Type B pancreatic cell (in vitro differentiated cells): ENCODE results near the gene MRPL9. TPM values are rescaled to one million over a fixed set of nuclear protein-coding genes. Genes with fewer than 3 reads are reported as not detected.

ENCODE experiments used
- DNase-seq: peaks from one replicate; pipeline ENCODE4 v3.0.0; 2021; ENCODE audit warnings: mixed read lengths; ENCODE audit not compliant: unreplicated experiment; ENCODE audit errors: extremely low spot score
- H3K27ac Mint-ChIP-seq: 2 replicates; pipeline ENCODE4 v1.8.0; 2021; ENCODE audit warnings: mild to moderate bottlenecking, mixed read lengths
- H3K27me3 Mint-ChIP-seq: 2 replicates; pipeline ENCODE4 v1.8.0; 2021; ENCODE audit warnings: mixed read lengths
- H3K36me3 Mint-ChIP-seq: 2 replicates; pipeline ENCODE4 v1.8.0; 2021; ENCODE audit warnings: mixed read lengths
- H3K4me1 Mint-ChIP-seq: one replicate; pipeline ENCODE4 v1.8.0; 2021; ENCODE audit warnings: mixed read lengths; ENCODE audit not compliant: unreplicated experiment
- H3K4me3 Mint-ChIP-seq: 2 replicates; pipeline ENCODE4 v1.8.0; 2021; ENCODE audit warnings: mild to moderate bottlenecking, mixed read lengths
- H3K9me3 Mint-ChIP-seq: 2 replicates; pipeline ENCODE4 v1.8.0; 2021; ENCODE audit warnings: mixed read lengths
- total RNA-seq: library from RNA; stranded (reverse); gene quantifications from 2 replicates; pipeline ENCODE4 v1.2.1, GENCODE V29; 2021; ENCODE audit warnings: low replicate concordance
- TF ChIP-seq, protein P1 (sequence below): fragments of 200-600 bp; sonication (generic); conservative IDR thresholded peaks from 2 replicates; pipeline ENCODE4 v1.5.0; 2021; ENCODE audit warnings: antibody characterized with exemption, mild to moderate bottlenecking

MRPL9 gene
- total RNA-seq, 1 donor from 2014 or later: 92.1 TPM

DNA sequence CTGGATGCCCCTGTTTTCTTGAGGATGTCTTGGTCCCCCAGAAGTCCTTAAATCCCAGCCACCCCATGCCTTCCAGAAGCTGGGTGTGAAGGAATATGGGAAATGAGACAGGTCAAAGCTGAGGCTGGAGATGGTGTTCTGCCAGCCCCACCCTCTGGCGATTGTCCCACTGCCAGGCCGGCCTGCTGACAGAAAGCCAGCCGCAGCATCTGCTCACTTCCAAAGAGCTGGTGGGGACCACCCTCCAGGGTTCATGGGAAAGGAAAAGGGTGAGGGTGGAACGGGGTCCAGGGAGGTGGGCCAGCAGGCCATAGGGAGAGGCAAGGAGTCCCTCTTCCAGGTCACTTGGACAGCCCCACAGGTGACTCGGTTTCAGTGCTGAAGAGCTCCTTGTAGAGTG is 43.8 kb upstream of the MRPL9 start:
- no peaks in the 10 kb centered on the region for H3K9me3 Mint-ChIP-seq
- TF ChIP-seq, protein P1, sequence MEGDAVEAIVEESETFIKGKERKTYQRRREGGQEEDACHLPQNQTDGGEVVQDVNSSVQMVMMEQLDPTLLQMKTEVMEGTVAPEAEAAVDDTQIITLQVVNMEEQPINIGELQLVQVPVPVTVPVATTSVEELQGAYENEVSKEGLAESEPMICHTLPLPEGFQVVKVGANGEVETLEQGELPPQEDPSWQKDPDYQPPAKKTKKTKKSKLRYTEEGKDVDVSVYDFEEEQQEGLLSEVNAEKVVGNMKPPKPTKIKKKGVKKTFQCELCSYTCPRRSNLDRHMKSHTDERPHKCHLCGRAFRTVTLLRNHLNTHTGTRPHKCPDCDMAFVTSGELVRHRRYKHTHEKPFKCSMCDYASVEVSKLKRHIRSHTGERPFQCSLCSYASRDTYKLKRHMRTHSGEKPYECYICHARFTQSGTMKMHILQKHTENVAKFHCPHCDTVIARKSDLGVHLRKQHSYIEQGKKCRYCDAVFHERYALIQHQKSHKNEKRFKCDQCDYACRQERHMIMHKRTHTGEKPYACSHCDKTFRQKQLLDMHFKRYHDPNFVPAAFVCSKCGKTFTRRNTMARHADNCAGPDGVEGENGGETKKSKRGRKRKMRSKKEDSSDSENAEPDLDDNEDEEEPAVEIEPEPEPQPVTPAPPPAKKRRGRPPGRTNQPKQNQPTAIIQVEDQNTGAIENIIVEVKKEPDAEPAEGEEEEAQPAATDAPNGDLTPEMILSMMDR: no peak
- H3K27me3 Mint-ChIP-seq: peaks cover 55% of the 10 kb centered on the region
- DNase-seq: no peak
- H3K36me3 Mint-ChIP-seq: no peaks in the 10 kb centered on the region
- no peak overlapping the region for H3K27ac Mint-ChIP-seq
- H3K4me3 Mint-ChIP-seq: no peak overlapping the region
- H3K4me1 Mint-ChIP-seq: peaks cover 10% of the 10 kb centered on the region

DNA sequence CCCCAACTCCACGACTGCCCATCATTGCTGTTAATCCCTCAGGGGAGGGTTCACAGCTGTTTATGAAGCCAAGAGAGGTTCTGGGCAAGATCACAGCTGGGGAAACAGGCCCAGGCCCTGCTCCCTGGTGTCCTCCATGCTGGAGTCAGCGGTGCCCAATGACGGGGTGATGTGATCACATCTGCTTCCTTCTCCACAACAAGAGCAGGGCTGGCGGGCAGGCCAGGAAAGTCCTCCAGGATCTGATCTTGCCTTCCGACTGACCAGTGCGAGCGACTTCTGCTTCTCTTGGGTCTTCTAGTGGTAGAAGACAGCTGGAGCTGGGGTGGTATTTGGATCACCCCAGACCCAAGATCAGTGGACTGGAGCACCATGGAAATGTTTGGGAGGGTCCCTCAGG is 42.9 kb upstream of the MRPL9 start:
- peaks cover 10% of the 10 kb centered on the region for H3K4me1 Mint-ChIP-seq
- peaks cover 51% of the 10 kb centered on the region for H3K27me3 Mint-ChIP-seq
- TF ChIP-seq, protein P1: no peak
- no peak overlapping the region for H3K27ac Mint-ChIP-seq
- no peaks in the 10 kb centered on the region for H3K36me3 Mint-ChIP-seq
- no peaks in the 10 kb centered on the region for H3K9me3 Mint-ChIP-seq
- no peak overlapping the region for H3K4me3 Mint-ChIP-seq
- no peak for DNase-seq

DNA sequence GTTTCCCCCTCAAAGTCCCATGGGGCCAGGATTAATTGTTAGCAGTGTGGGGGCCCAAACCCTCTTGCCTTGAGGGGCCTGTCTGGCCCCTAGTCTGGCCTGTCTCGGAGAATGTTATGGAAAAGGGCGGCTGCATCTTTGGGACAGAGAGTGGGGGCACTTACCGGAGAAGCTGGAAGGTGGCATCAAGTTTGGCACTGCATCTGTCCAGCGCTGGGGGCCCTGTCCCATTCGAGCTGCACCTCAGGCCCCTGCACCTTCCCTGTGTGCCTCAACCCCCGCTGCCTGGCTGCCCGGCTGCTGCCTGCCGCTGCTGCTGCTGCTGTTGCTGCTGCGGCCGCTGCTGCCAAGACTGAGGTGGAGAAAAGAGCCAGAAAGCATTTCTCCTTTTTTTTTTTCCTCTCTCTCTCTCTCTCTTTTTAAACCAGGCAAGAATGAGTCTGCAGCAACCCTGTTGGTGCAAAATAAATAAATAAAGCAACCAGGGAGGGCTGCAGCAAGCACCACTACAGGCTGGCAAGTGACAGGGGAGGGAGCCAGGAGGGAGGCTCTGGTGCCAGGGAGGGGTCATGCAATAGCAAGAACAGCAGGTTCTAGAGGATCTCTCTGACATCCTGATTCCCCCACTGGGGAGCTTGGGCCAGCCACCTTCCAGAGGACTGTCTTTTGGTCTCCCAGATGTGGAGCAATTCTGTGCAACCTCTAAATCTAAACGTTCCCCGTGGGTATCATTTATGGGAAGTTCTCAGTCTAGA is 41.9 kb upstream of the MRPL9 start, which contains the start of gene LINGO4:
Gene LINGO4 (minus strand): TSS at position 354 of the 755 bp plus-strand sequence. CDS start 2,715 bp downstream, outside the sequence.
- TF ChIP-seq, protein P1: no peak
- Mint-ChIP-seq H3K36me3 (no peaks in the 10 kb centered on the region), H3K9me3 (no peaks in the 10 kb centered on the region), H3K4me1 (peaks cover 10% of the 10 kb centered on the region), H3K27ac (no peak within 1 kb of the TSS), H3K4me3 (no peak within 1 kb of the TSS), H3K27me3 (peaks cover 54% of the 10 kb centered on the region)
- no peak for DNase-seq

DNA sequence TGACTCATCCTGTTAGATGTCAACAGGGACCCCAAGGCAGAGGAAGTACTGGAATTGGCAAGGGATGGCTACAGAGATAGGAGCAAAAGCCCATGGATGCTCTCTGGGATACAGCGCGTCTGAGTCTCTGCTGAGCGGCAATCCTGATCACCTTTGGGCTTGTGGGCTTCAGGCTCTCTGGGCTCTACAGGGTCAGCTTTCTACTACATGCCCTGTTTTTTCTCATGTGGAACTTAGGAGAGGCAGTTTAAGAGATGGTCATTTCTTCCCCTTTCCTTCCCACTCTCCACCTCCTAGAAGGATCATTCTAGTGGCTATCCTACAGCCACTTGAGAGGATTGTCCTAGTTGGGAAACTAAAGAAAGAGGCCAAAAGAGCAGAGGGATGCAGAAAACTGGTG is 40.6 kb upstream of the MRPL9 start:
- Mint-ChIP-seq H3K4me3 (no peak overlapping the region), H3K9me3 (no peaks in the 10 kb centered on the region), H3K36me3 (no peaks in the 10 kb centered on the region), H3K27ac (no peak overlapping the region), H3K4me1 (peaks cover 7% of the 10 kb centered on the region), H3K27me3 (peaks cover 64% of the 10 kb centered on the region)
- DNase-seq: no peak
- TF ChIP-seq, protein P1: no peak

DNA sequence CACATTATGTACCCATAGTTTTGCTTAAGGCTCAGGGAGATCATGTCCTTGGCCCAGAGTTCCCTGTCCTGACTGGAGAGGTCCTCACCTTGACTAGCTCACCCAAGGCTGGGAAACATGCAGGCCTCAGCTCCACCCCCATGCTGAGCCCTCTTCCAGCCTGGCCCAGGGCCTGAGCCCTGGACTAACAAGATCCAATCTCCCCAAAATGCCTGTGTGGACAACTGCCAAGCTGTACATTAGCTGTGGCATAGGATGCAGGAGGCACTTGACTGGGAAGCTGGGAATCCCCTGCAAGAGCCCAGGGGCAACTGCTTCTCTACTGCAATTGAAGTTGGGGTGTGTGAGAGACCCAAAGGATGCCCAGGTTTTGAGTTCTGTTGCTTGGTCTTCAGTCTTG is 39.9 kb upstream of the MRPL9 start:
- H3K4me3 Mint-ChIP-seq: no peak overlapping the region
- peaks cover 63% of the 10 kb centered on the region for H3K27me3 Mint-ChIP-seq
- no peaks in the 10 kb centered on the region for H3K9me3 Mint-ChIP-seq
- H3K36me3 Mint-ChIP-seq: no peaks in the 10 kb centered on the region
- no peak overlapping the region for H3K27ac Mint-ChIP-seq
- DNase-seq: no peak
- TF ChIP-seq, protein P1: no peak
- H3K4me1 Mint-ChIP-seq: peaks cover 7% of the 10 kb centered on the region
